Right lobe of liver (tissue), 4 donors: ENCODE measurements around the gene CCL22.

ENCODE experiments used
- POLR2A ChIP-seq: fragments of 450-650 bp; IDR thresholded peaks from one replicate; pipeline ENCODE4 v1.6.1; 2017; ENCODE audit warnings: antibody characterized with exemption, mild to moderate bottlenecking
- TF ChIP-seq, protein P1 (sequence below), 4 donors: fragments of 200-600 bp in 3 of 4; fragments of 450-650 bp in 1 of 4; IDR thresholded peaks; one replicate each; pipeline versions ENCODE4 v1.5.1 to v1.8.0; 2016 to 2022; ENCODE audit warnings: antibody characterized with exemption in 4 of 4, mild to moderate bottlenecking in 2 of 4
- donor health status: DM: no; HTN: no; CAD: no.
- donor health status: DM: no; HTN: no; CAD: no.
- donor health status: DM: no; HTN: yes; CAD: no.

DNA sequence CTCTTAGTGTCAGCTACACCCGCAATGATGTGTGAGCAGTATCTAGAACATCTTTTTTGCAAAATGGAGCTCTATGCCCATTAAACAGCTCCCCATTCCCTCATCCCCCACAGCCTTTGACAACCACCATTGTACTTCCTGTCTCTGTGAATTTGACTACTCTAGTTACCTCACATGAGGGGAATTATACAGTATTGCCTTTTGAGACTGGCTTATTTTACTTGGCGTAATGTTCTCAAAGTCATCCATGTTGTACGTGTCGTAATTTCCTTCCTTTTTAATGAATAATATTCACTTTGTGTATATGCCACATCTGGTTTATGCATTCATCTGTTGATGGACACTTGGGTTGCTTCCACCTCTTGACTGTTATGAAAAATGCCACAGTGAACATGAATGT lies 23.2 kb upstream of the CCL22 start:
- TF ChIP-seq, protein P1, sequence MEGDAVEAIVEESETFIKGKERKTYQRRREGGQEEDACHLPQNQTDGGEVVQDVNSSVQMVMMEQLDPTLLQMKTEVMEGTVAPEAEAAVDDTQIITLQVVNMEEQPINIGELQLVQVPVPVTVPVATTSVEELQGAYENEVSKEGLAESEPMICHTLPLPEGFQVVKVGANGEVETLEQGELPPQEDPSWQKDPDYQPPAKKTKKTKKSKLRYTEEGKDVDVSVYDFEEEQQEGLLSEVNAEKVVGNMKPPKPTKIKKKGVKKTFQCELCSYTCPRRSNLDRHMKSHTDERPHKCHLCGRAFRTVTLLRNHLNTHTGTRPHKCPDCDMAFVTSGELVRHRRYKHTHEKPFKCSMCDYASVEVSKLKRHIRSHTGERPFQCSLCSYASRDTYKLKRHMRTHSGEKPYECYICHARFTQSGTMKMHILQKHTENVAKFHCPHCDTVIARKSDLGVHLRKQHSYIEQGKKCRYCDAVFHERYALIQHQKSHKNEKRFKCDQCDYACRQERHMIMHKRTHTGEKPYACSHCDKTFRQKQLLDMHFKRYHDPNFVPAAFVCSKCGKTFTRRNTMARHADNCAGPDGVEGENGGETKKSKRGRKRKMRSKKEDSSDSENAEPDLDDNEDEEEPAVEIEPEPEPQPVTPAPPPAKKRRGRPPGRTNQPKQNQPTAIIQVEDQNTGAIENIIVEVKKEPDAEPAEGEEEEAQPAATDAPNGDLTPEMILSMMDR (IDR thresholded peaks at IDR 0.05) = no peak
- TF ChIP-seq POLR2A = no peak
